ENCODE results near the gene SLC4A7.

SLC4A7 gene

GRCh38 chr3:27345045-27345444 lies 139.1 kb downstream of the SLC4A7 start:
- H3K27ac ChIP-seq, result no peak overlapping the region; the same call in 1 of the 2 replicates
- TF ChIP-seq CTCF (conservative IDR thresholded peaks at IDR 0.05) (no peak), ZFX (IDR thresholded peaks at IDR 0.05) (no peak)

GRCh38 chr3:27344192-27344591 lies 140.0 kb downstream of the SLC4A7 start:
- no peak overlapping the region for H3K27ac ChIP-seq
- TF ChIP-seq ZFX (IDR thresholded peaks at IDR 0.05), result no peak
- no peak for TF ChIP-seq CTCF (conservative IDR thresholded peaks at IDR 0.05)

DNA sequence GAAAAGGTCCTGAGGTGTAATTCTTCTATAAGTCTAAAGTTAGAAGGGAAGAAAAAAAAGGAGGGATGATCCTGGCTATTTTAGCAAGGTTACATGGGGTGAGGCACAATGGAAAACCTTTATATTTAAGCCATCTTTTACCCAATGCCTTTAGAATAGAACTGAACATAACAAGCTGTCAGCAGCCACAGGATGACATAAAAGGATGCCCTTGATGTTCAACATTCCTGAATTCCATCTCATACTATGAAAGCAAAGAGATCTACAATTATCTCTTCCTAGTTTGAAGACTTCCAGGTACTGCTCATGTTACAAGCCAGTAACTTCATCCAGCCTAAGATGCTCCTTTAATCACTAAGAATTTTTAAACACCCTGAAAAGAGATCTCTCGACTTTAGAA lies 141.9 kb downstream of the SLC4A7 start:
- no peak overlapping the region for H3K27ac ChIP-seq
- no peak for TF ChIP-seq CTCF (conservative IDR thresholded peaks at IDR 0.05)
- TF ChIP-seq ZFX (IDR thresholded peaks at IDR 0.05), result no peak

DNA sequence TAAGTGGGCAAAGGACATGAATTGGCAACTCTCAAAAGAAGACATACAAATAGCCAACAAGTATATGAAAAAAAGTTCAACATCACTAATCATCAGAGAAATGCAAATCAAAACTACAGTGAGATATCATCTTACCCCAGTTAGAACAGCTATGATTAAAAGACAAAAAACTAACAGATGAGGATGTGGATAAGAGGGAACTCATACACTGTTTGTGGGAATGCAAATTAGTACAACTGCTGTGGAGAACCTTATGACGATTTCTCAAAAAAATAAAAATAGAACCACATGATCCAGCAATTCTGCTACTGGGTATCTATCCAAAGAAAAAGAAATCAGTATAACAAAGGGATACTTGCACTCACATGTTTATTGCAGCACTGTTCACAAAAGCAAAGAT lies 143.7 kb downstream of the SLC4A7 start:
- no peak for TF ChIP-seq ZFX (IDR thresholded peaks at IDR 0.05)
- TF ChIP-seq CTCF (conservative IDR thresholded peaks at IDR 0.05), result no peak
- no peak overlapping the region for H3K27ac ChIP-seq

- H3K27ac ChIP-seq, result no peak overlapping the region
- TF ChIP-seq ZFX (IDR thresholded peaks at IDR 0.05), result no peak
- TF ChIP-seq CTCF (conservative IDR thresholded peaks at IDR 0.05), result no peak
Measured at GRCh38 chr3:27335571-27335970, 148.6 kb downstream of the SLC4A7 start.

DNA sequence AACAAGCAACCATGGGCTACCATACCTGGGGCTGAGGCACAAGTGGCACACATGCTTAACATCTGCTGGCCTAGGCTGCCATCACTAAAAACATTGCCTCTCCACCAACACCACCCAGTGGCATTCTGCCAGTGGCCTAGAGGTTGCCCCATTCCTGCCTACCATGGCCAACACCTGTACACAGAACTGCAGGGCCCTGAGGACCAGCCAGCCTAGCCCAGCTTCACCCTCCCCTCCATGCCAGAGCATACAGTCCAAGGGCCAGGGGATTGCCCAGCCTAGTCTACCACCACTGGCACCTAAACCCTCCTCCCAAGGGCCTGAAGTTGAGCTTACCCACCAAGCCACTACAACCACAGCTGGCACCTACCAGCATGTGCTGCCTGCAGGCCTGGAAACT lies 150.3 kb downstream of the SLC4A7 start:
- TF ChIP-seq CTCF (conservative IDR thresholded peaks at IDR 0.05) (no peak), ZFX (IDR thresholded peaks at IDR 0.05) (no peak)
- no peak overlapping the region for H3K27ac ChIP-seq

DNA sequence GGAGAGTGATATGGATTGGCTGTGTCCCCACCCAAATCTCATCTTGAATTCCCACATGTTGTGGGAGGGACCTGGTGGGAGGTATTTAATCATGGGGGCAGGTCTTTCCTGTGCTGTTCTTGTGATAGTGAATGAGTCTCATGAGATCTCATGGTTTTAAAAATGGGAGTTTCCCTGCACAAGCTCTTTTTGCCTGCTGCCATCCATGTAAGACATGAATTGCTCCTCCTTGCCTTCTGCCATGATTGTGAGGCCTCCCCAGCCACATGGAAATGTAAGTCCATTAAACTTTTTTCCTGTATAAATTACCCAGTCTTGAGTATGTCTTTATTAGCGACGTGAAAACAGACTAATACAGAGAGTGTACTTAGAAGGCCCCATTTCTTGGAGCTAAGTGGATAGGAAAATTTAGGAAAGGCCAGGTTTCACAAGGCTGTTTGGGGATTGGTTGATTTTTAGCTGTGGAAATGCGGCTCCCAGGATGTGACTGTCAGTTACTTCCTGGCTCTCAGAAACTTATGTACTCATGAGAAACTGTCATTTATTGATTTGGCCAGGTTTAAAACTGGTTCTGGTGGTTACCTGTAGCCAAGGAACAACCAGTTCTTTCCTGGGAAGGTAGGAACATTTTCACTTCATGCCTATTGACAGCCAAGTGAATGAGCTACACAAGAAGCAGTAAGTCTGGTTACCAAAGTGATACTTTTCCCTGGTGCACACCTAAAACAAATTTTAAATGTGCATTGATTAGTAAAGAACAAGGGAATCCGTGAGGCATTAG lies 155.0 kb downstream of the SLC4A7 start:
- H3K27ac ChIP-seq, result peak overlapping the region; percentile 46; the same call in 1 of the 2 replicates

Data from C4-2B (cell line).